ENCODE measurements around the gene RAB5B. TPM values are rescaled to one million over a fixed set of nuclear protein-coding genes. Genes with fewer than 3 reads are reported as not detected.

Gene RAB5B
- total RNA-seq, 1 experiment from 2014 or later: 48.4 TPM

DNA sequence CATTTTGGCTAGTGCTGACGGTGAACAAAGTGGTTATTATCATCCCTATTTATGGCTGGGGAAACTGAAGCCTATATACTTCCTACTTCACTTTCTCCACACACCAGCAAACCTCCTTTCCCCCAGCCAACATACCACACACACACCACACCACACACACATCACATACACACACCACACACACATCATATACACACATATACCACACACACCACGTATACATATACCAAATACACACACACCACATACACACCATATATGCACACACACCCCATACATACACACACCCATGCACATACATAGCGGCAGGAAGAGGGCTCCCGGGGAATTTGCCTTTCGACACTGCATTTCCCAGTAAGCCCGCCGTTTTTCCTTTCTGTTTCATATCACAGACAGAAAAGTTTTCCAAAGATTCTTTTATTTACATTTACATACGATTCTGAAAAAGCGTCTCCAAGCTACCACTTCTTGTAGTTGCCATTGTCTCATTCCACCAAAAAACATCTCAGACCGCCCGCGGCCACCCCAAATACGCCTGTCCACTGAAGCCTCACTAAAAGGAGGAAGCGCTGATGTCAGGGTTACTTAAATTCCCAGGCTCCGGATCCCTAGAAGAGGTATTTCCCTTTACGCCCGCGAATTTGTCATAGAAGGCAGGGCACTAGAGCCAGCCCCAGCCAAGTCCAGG is 823 bp upstream of the RAB5B start:
- no peaks in the 10 kb centered on the region for H3K9me3 ChIP-seq (ENCODE audit: control insufficient read depth, low read depth, low read length)
- H2BK15ac ChIP-seq (ENCODE audit: low read depth, low read length): no peak overlapping the region
- H3K27me3 Mint-ChIP-seq (ENCODE audit: low read depth): no peaks in the 10 kb centered on the region
- H2BK12ac ChIP-seq (ENCODE audit: insufficient read length, low read depth, low read length): no peak overlapping the region
- H4K5ac ChIP-seq (ENCODE audit: insufficient read length, low read depth, low read length): no peak overlapping the region
- H3K27me3 ChIP-seq (ENCODE audit: insufficient read depth, low read length): no peaks in the 10 kb centered on the region
- no peak overlapping the region for H3K23ac ChIP-seq (ENCODE audit: insufficient read length, low read depth, low read length)
- TF ChIP-seq CTCF (conservative IDR thresholded peaks at IDR 0.05): no peak
- H3K9ac ChIP-seq (ENCODE audit: extremely low read depth, insufficient read length, low read length): peak overlapping the region; percentile 11
- no peak overlapping the region for H3K27ac Mint-ChIP-seq
- no peaks in the 10 kb centered on the region for H3K9me3 Mint-ChIP-seq
- no peak overlapping the region for H3K56ac ChIP-seq (ENCODE audit: insufficient read length, low read depth, low read length)
- H3K4ac ChIP-seq (ENCODE audit: low read depth, low read length): no peak overlapping the region
- no peak overlapping the region for H2BK20ac ChIP-seq (ENCODE audit: low read depth, low read length, poor library complexity, severe bottlenecking)
- H4K91ac ChIP-seq (ENCODE audit: insufficient read length, low read depth, low read length): no peak overlapping the region
- H3K4me1 Mint-ChIP-seq: peaks cover 7 to 10% of the 10 kb centered on the region in 2 experiments
- no peak for DNase-seq
- peaks cover 3% of the 10 kb centered on the region for H3K79me1 ChIP-seq (ENCODE audit: insufficient read depth, low read depth, low read length, poor library complexity, severe bottlenecking)
- peak overlapping the region; percentile 57 for H3K4me2 ChIP-seq (ENCODE audit: insufficient read depth, insufficient read length, low read length)
- no peak overlapping the region for H2BK5ac ChIP-seq (ENCODE audit: insufficient read length, low read length)
- 100% methylated on average over 1 of the region's 18 CpGs for WGBS (ENCODE audit: extremely low coverage, insufficient read length, low lambda C conversion rate)
- H3K27ac ChIP-seq (ENCODE audit: insufficient read length, low read depth, low read length): peak overlapping the region; percentile 5
- no peak overlapping the region for H2AFZ ChIP-seq (ENCODE audit: low read length)
- H3K79me2 ChIP-seq (ENCODE audit: insufficient read depth, low read length): peaks cover 14% of the 10 kb centered on the region; the same call in 1 of the 2 replicates
- no peak overlapping the region for H3K14ac ChIP-seq (ENCODE audit: insufficient read depth, low read length)
- H4K20me1 ChIP-seq (ENCODE audit: control insufficient read depth, insufficient read depth, insufficient read length): no peaks in the 10 kb centered on the region
- no peak overlapping the region for H3K18ac ChIP-seq (ENCODE audit: insufficient read length, low read depth, low read length)
- no peak overlapping the region for H2BK120ac ChIP-seq (ENCODE audit: low read depth, low read length, poor library complexity, severe bottlenecking)
- H3K4me3 Mint-ChIP-seq: no peak overlapping the region
- peaks cover 6% of the 10 kb centered on the region for H3K23me2 ChIP-seq (ENCODE audit: insufficient read length, low read depth, low read length, poor library complexity, severe bottlenecking)
- H2AK5ac ChIP-seq (ENCODE audit: insufficient read length, low read length): no peak overlapping the region
- peaks cover 11 to 51% (median 48%) of the 10 kb centered on the region in 3 experiments; a peak in 6 of 7 replicates for H3K36me3 Mint-ChIP-seq (ENCODE audit: insufficient read depth in 1 of 3, low read depth in 3 of 3)
- no peak overlapping the region for H4K8ac ChIP-seq (replicated peaks; ENCODE audit: insufficient read length, low read depth, low read length)
- H3K4me1 ChIP-seq (ENCODE audit: insufficient read depth, low read length): no peaks in the 10 kb centered on the region; the same call in 1 of the 2 replicates
- no peak overlapping the region for H3T11ph ChIP-seq (ENCODE audit: low read length)
